RWPE1 (cell line): ENCODE data around the gene DYNLRB1.
A peak's percentile ranks its signal among the peaks of the same experiment; 100 is the strongest.
"Not testable (repeated sequence)": the region's sequence is repeated elsewhere in the genome, so short reads cannot be mapped to it uniquely, and the experiment has no call there.

Experiments used
- CTCF ChIA-PET: fragments of 350-600 bp; sonication (Branson Sonifier 250); formaldehyde crosslinking; extraction: SDS; loops from one replicate; lab custom pipeline; 2021; lab: Yijun Ruan, JAX
- POLR2A ChIA-PET: fragments of 400-600 bp; formaldehyde crosslinking; extraction: SDS; loops from one replicate; lab custom pipeline; 2020; ENCODE audit warnings: antibody characterized with exemption; ENCODE audit not compliant: low non-redundant PET; lab: Yijun Ruan, JAX
- DNase-seq: peaks from one replicate; pipeline ENCODE4 v3.0.0; 2012; ENCODE audit warnings: low spot score
- H3K27ac ChIP-seq: fragments of 450-650 bp; 2 replicates; pipeline ENCODE4 v1.5.1; 2017
- CTCF ChIP-seq: fragments of 450-650 bp; conservative IDR thresholded peaks from 2 replicates; pipeline ENCODE4 v1.5.1; 2017; ENCODE audit warnings: low read depth, mild to moderate bottlenecking

Gene DYNLRB1

GRCh38 chr20:34479627-34480026, 36.6 kb upstream of the DYNLRB1 start:
- TF ChIP-seq CTCF, result no peak
- CTCF ChIA-PET, result interaction anchor here (0.7 kb wide), 1 partner anchor 224 kb away, joined by 3 read pairs; no protein-coding TSS in a partner anchor
- no peak for DNase-seq
- POLR2A ChIA-PET, result no interaction called here
- no peak overlapping the region for H3K27ac ChIP-seq

- CTCF ChIA-PET, result interaction anchor here (0.6 to 0.7 kb wide), 2 partner anchors 164 to 1664 kb away, joined by 3 to 4 read pairs; no protein-coding TSS in a partner anchor
Measured at GRCh38 chr20:34482154-34482553, 34.1 kb upstream of the DYNLRB1 start.

GRCh38 chr20:34483585-34484220, 32.5 kb upstream of the DYNLRB1 start:
- POLR2A ChIA-PET, H3K27ac ChIP-seq, DNase-seq: not testable (repeated sequence)
- CTCF ChIA-PET, result interaction anchor here (0.6 kb wide), 1 partner anchor 13 kb away, joined by 3 read pairs; no protein-coding TSS in a partner anchor

More at GRCh38 chr20:34482154-34482553, 34.1 kb upstream of the DYNLRB1 start:
- DNase-seq, POLR2A ChIA-PET, H3K27ac ChIP-seq: not testable (repeated sequence)

GRCh38 chr20:34485068-34485634, 31.1 kb upstream of the DYNLRB1 start:
- CTCF ChIA-PET, result interaction anchor here (0.6 kb wide), 3 partner anchors 25 to 72 kb away, joined by 3 to 8 read pairs (median 4); no protein-coding TSS in a partner anchor
- DNase-seq, result no peak
- no peak for TF ChIP-seq CTCF
- no peak overlapping the region for H3K27ac ChIP-seq
- POLR2A ChIA-PET, result no interaction called here

- POLR2A ChIA-PET, result interaction anchor here (0.5 kb wide), 1 partner anchor 120 kb away, joined by 7 read pairs; no protein-coding TSS in a partner anchor
Measured at GRCh38 chr20:34491226-34491931, 24.8 kb upstream of the DYNLRB1 start.

GRCh38 chr20:34491932-34492509, 24.2 kb upstream of the DYNLRB1 start:
- DNase-seq, result no peak
- no peak for TF ChIP-seq CTCF
- H3K27ac ChIP-seq, result no peak overlapping the region
- ChIA-PET POLR2A (interaction anchor here (0.5 kb wide), 1 partner anchor 121 kb away, joined by 7 read pairs; no protein-coding TSS in a partner anchor), CTCF (interaction anchor here (2.0 kb wide), 1 partner anchor 180 kb away, joined by 7 read pairs; no protein-coding TSS in a partner anchor)

More at GRCh38 chr20:34491226-34491931, 24.8 kb upstream of the DYNLRB1 start:
- no peak for TF ChIP-seq CTCF
- CTCF ChIA-PET, result interaction anchor here (0.6 to 2.0 kb wide), 3 partner anchors 36 to 179 kb away, joined by 3 to 7 read pairs (median 3); no protein-coding TSS in a partner anchor
- no peak overlapping the region for H3K27ac ChIP-seq
- no peak for DNase-seq

GRCh38 chr20:34493646-34494045, 22.6 kb upstream of the DYNLRB1 start:
- TF ChIP-seq CTCF, result no peak
- ChIA-PET POLR2A (no interaction called here), CTCF (no interaction called here)
- DNase-seq, result no peak
- peak overlapping the region; percentile 18; the same call in 1 of the 2 replicates for H3K27ac ChIP-seq
